Testis (tissue), 3 donors: Measurements from ENCODE around the gene SNTG2. TPM values are rescaled to one million over a fixed set of nuclear protein-coding genes. Genes with fewer than 3 reads are reported as not detected.
"Not testable (repeated sequence)": the region's sequence is repeated elsewhere in the genome, so short reads cannot be mapped to it uniquely, and the experiment has no call there.

Source experiments
- DNase-seq: peaks from one replicate; pipeline ENCODE4 v3.0.0-alpha.2; 2019
- H3K27ac ChIP-seq, 2 donors: fragments of 200-600 bp; sonication (generic); one replicate each; pipeline ENCODE4 v1.5.1; 2019
- H3K27me3 ChIP-seq: fragments of 200-600 bp; sonication (generic); one replicate; pipeline ENCODE4 v1.5.1; 2019
- H3K36me3 ChIP-seq: fragments of 200-600 bp; sonication (generic); one replicate; pipeline ENCODE4 v1.5.1; 2017; ENCODE audit warnings: low read depth; ENCODE audit errors: missing control alignments
- H3K4me1 ChIP-seq: fragments of 200-600 bp; sonication (generic); one replicate; pipeline ENCODE4 v1.5.1; 2019
- H3K4me3 ChIP-seq, 2 donors: fragments of 200-600 bp; sonication (generic); one replicate each; pipeline ENCODE4 v1.5.1; 2017 to 2019
- H3K9me3 ChIP-seq: fragments of 200-600 bp; sonication (generic); one replicate; pipeline ENCODE4 v1.5.1; 2017
- POLR2A ChIP-seq: fragments of 450-650 bp; IDR thresholded peaks from one replicate; pipeline ENCODE4 v1.6.1; 2017; ENCODE audit warnings: antibody characterized with exemption, mild to moderate bottlenecking, moderate library complexity
- WGBS, 2 donors: methylation state at CpG; one replicate each; pipeline ENCODE4 v1.1.5; 2018; 5-methylcytosine and 5-hydroxymethylcytosine counted together
- intact Hi-C: fragments of 100-400 bp; cut with DNase I; formaldehyde crosslinking; loops from one replicate; pipeline ENCODE4 v1.15.1; 2023; ENCODE audit warnings: low total_unique reads
- polyA plus RNA-seq: library from polyadenylated mRNA; stranded (reverse); fragments of 350-450 nt; fragmentation: Illumina TruSeq; extraction: RNeasy Lipid Tissue Mini Kit (QIAGEN cat#74804); gene quantifications from one replicate; pipeline ENCODE4 v1.2.3, GENCODE V29; 2014; ENCODE audit warnings: low read depth, low replicate concordance; ENCODE audit not compliant: insufficient read depth
- total RNA-seq, 2 donors: library from RNA; depleted of rRNA; stranded (reverse); fragments of >200 nt; gene quantifications; one replicate each; pipeline ENCODE4 v1.2.3, GENCODE V29; 2016
- TF ChIP-seq, protein P1 (sequence below), 3 experiments: fragments of 450-650 bp in 2 of 3; fragments of 200-600 bp in 1 of 3; sonication (generic) in 1 of 3; IDR thresholded peaks; one replicate each; pipeline ENCODE4 v1.5.1; 2016 to 2019; ENCODE audit warnings: antibody characterized with exemption in 3 of 3, mild to moderate bottlenecking in 2 of 3, moderate library complexity in 1 of 3

Gene SNTG2
- total and polyA plus RNA-seq, 3 donors from 2014 or later: 8.7 to 10.2 (median 9.1) TPM

DNA sequence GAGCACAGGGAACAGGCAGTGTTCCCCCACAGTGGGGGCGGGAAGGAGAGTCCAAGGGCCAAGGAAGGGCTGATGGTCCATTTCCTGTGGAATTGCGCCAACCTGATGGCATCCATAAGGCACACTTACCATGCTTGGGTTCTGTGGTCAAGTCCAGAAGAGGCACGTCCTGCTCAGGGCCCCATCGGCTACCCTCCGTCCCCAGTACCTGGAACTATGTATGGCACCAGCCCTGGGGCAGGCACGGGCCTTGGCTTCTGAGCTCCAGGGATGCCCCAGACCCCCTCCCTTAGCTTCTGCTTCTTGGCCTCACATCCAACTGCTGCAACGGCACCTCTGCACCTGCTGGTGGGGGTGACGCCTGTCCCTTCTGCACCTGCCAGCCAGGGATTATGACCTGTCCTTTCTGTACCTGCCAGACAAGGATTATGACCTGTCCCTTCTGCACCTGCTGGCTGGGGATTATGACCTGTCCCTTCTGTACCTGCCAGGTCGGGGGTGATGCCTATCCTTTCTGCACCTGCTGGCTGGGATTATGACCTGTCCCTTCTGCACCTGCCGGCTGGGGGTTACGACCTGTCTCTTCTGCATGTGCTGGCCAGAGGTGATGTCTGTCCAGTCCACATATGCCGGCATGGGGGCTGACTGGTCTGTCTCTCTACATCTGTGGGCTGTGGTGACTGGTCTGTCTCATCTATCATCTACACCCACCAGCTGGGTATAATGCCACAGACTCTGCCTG lies 45.4 kb upstream of the SNTG2 start:
- TF ChIP-seq, protein P1, sequence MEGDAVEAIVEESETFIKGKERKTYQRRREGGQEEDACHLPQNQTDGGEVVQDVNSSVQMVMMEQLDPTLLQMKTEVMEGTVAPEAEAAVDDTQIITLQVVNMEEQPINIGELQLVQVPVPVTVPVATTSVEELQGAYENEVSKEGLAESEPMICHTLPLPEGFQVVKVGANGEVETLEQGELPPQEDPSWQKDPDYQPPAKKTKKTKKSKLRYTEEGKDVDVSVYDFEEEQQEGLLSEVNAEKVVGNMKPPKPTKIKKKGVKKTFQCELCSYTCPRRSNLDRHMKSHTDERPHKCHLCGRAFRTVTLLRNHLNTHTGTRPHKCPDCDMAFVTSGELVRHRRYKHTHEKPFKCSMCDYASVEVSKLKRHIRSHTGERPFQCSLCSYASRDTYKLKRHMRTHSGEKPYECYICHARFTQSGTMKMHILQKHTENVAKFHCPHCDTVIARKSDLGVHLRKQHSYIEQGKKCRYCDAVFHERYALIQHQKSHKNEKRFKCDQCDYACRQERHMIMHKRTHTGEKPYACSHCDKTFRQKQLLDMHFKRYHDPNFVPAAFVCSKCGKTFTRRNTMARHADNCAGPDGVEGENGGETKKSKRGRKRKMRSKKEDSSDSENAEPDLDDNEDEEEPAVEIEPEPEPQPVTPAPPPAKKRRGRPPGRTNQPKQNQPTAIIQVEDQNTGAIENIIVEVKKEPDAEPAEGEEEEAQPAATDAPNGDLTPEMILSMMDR (IDR thresholded peaks at IDR 0.05): no peak
- no peak for TF ChIP-seq POLR2A
- DNase-seq: no peak
- Histone ChIP-seq H3K36me3 (no peaks in the 10 kb centered on the region), H3K27ac (no peak overlapping the region), H3K4me3 (no peak overlapping the region), H3K4me1 (no peaks in the 10 kb centered on the region), H3K9me3 (no peaks in the 10 kb centered on the region), H3K27me3 (no peaks in the 10 kb centered on the region)
- WGBS, 2 donors: 90 to 95% methylated on average over 10 to 12 of the region's 12 CpGs
- intact Hi-C loops: no loop called here

DNA sequence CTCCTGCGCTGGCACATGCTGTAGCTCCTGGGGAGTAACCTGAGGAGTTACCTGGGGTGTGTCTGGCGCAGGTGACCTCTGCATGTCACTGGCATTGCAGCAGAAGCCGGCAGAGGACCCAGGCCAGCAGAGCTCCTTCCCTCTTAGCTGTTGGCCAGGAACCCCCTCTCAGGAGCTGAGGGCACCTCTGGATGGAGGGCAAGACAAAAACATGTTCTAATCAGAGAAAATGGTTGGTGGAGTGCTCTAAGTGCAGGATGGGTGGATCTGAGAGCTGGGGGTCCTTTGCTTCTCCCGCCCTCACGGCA lies 44.9 kb upstream of the SNTG2 start:
- Histone ChIP-seq H3K4me3 (no peak overlapping the region), H3K4me1 (no peaks in the 10 kb centered on the region), H3K36me3 (no peaks in the 10 kb centered on the region), H3K9me3 (no peaks in the 10 kb centered on the region), H3K27me3 (no peaks in the 10 kb centered on the region), H3K27ac (no peak overlapping the region)
- TF ChIP-seq, protein P1 (IDR thresholded peaks at IDR 0.05): no peak
- TF ChIP-seq POLR2A: no peak
- intact Hi-C loops: no loop called here
- 80 to 90% methylated on average over 3 to 5 of the region's 5 CpGs for WGBS, 2 donors
- no peak for DNase-seq

DNA sequence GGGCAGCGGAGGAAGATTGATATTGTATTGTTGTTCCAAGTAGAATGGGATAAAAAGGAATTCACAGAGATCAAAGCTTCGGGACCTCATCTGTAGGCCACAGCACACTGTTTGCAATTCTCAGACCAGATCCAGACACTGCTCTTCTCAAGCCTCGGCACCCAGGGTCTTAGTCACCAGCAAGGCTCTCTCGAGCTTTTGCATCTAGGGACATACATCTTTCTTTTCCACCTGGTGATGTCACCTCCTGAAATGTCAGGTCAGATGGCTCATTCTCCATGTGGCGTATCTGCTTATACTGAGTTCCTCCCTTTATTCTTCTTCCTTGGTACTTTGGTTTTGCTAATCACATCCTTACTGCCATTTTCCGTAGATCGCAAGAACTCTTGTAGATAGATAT lies 42.9 kb upstream of the SNTG2 start:
- no peak overlapping the region for H3K4me3 ChIP-seq
- H3K4me1 ChIP-seq: no peaks in the 10 kb centered on the region
- no peaks in the 10 kb centered on the region for H3K9me3 ChIP-seq
- DNase-seq: no peak
- intact Hi-C loops: no loop called here
- WGBS, 2 donors: 82 to 84% methylated on average over 7 of the region's 7 CpGs
- H3K36me3 ChIP-seq: no peaks in the 10 kb centered on the region
- H3K27ac ChIP-seq: no peak overlapping the region
- no peaks in the 10 kb centered on the region for H3K27me3 ChIP-seq
- TF ChIP-seq POLR2A: no peak
- TF ChIP-seq, protein P1 (IDR thresholded peaks at IDR 0.05): no peak

DNA sequence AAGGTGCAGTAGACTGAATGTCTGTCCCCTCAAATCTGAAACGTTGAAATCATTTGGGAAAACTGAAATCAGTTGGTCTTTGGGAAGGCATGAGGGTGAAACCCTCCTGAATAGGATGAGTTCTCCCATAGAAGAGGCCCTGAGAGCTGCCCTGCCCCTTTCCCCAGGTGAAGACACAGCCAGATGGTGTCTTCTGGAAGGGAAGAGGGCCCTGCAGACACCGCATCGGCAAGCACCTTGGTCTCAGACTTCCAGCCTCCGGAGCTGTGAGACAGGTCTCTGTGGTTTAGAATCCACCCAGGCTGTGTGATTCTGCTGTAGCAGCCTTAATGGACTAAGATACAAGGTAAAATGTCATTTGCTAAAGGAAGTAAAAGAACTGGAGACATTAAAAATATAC lies 42.1 kb upstream of the SNTG2 start:
- no peak for TF ChIP-seq POLR2A
- TF ChIP-seq, protein P1 (IDR thresholded peaks at IDR 0.05): no peak
- Histone ChIP-seq H3K4me1 (no peaks in the 10 kb centered on the region), H3K9me3 (no peaks in the 10 kb centered on the region), H3K27me3 (no peaks in the 10 kb centered on the region), H3K27ac (no peak overlapping the region), H3K4me3 (no peak overlapping the region), H3K36me3 (no peaks in the 10 kb centered on the region)
- no peak for DNase-seq
- intact Hi-C loops: no loop called here
- WGBS, 2 donors: 85 to 94% methylated on average over 4 of the region's 4 CpGs

DNA sequence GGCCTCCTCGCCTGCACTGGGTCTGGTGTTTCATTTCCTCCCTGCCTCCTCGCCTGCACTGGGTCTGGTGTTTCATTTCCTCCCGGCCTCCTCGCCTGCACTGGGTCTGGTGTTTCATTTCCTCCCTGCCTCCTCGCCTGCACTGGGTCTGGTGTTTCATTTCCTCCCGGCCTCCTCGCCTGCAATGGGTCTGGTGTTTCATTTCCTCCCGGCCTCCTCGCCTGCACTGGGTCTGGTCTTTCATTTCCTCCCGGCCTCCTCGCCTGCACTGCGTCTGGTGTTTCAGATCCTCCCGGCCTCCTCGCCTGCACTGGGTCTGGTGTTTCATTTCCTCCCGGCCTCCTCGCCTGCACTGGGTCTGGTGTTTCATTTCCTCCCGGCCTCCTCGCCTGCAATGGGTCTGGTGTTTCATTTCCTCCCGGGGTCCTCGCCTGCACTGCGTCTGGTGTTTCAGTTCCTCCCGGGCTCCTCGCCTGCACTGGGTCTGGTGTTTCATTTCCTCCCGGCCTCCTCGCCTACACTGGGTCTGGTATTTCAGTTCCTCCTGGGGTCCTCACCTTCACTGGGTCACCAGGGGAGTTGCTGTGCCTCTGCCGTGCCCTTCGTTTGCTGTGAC lies 40.8 kb upstream of the SNTG2 start:
- WGBS, 2 donors: 67 to 79% methylated on average over 23 to 27 of the region's 27 CpGs
- intact Hi-C loops, H3K4me1 ChIP-seq, H3K9me3 ChIP-seq, H3K36me3 ChIP-seq, H3K27me3 ChIP-seq, DNase-seq, H3K4me3 ChIP-seq, H3K27ac ChIP-seq: not testable (repeated sequence)
